ENCODE results near the gene KAT8.
"Not testable (repeated sequence)": the region's sequence is repeated elsewhere in the genome, so short reads cannot be mapped to it uniquely, and the experiment has no call there.

Gene KAT8

GRCh38 chr16:31132303-31132979, 15.0 kb downstream of the KAT8 start:
- no peak for DNase-seq

DNA sequence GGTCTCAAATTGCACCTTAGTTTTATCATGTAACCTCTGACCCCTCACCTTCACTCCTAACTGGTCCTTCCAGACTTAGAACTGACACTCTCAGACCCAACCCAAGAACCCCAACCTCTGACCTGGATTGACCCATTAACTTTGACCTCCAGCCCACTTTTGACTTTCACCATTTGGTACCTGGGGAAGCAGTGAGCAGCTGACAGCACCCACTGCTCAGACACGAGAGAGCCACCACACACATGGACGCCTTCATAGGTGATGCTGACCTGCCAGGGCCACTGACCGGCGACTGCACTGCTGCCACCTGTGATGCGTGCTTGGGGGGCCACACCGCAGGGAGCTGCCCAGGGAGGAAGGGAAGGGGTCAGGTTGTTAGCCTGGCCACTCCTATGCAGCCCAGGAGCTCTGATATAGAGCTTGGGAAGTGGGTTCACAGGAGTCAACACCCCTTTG, 15.6 kb downstream of the KAT8 start:
- DNase-seq: no peak

GRCh38 chr16:31134091-31134571, 16.7 kb downstream of the KAT8 start:
- no peak for DNase-seq

DNA sequence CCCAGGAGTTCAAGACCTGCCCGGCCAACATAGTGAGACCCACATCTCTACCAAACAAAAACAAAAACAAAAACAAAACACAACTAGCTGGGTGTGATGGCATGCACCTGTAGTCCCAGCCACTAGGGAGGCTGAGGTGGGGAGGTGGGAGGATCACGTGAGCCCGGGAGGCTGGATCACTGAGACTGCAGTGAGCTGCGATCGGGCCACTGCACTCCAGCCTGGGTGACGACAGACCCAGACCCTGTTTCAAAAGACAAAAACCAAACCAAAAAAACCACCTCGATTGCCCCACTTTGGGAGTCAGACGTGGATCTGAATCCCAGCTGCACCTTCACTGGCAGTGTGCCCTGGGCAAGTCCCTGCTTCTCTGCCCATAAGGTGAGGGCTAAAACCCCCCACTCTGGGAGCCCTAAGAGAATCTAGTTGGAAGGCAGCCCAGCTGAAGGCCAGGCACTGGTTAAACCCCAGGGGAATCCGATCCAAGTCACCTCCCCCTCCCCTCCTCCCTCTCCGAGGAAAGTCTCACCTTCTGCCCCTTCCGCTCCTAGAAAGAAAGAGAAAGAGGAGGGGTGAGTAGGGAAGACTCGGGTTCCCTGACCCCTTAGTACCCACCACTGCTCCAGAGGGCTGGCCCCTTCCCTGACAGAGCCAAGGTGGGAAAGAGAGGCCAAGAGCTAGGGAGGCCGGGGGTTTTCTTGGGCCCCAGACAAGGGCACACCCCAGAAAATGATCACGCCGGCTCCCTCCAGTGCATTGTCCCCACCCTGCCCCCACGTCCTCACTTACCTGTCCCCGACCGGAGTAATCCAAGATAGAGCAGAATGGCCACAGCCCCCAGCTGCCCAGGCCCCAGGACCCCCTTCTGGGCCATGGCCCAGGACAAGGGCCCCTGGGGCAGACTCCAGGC, 17.4 kb downstream of the KAT8 start:
- no peak for DNase-seq

DNA sequence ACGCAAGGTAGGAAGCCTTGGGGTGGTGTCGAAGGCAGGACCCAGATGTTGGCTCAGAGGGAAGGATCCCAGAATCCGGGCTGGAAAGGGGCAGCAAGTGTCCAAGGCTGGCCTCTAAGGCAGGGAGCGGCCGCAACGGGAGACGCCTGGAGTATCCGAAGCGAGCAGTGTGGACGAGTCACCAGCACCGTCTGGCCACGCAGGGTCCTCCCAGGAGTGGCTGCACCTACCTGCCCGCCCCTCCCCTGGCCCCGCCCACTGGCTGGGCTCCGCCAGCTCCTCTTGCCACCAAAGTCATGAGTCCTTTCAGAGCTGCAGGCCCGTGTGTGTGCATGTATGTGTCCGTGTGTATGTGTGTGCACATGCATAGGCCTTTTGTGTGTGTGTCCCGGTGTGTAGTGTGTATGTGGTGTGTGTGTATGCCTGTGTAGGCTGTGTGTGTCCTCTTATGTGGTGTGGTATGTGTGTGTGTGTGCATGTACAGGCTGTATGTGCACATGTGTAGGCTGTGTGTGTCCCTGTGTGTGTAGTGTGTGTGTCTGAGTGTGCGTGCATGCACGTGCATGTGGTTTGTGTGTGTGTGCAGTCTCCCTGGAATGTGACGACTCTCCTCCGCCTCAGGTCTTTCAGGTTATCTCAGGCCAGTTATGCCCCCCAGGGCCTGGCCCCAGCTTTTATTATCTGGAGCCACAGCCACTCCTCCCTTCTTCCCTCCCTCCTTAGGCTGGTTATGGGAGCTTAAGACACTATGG, 18.2 kb downstream of the KAT8 start, which contains the start of gene PRSS8:
Gene PRSS8 (minus strand): TSS at position 193 of the 752 bp plus-strand sequence. CDS start 229 bp downstream, outside the sequence.
- DNase-seq: no peak

GRCh38 chr16:31136287-31136662, 18.8 kb downstream of the KAT8 start:
- no peak for DNase-seq

GRCh38 chr16:31136822-31137499, 19.5 kb downstream of the KAT8 start:
- DNase-seq: not testable (repeated sequence)

DNA sequence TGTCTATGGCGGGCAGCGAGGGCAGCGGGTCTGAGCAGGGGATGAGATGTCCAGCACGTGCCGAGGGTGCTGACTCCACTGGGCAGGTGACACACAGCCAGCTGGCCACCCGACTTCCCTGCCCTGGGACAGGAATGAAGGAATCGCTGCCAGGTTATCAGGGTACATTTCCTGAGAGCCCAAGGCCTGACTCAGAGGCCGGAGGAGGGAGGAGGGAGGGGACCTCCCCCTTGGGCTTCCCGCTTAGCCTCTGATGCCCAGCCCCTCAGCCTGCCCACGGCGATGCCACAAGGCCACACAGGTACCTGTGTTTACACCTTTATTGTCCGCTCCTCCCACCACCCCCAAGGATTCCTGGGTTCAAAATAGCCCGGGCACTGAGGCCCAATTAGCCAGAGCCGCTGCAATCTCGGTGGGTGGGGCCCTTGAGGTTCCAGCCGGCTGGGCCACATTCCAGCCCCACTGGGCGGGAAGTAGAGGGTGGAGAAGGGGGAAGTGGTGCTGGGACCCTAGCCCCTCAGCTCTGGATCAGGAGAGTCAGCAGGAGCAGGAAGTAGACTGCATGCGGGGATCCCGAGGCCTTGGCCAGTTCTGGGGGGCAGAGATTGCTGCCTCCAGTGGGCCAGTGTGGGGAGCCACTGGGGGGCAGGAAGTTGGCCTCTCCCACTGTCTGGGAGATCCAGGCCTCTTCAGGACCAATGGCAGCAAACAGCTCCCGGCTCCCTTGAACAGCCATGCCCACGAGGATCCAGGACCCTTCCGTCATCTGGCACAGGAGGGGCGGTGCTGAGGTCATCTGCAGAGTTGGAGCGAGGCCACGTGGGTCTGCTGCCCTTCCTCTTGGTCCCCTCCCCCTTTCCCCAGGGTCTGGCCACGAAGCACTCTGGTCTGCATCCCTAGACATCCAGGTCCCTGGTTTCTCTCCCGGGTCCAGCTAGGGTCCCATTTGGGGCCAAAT, 21.4 kb downstream of the KAT8 start:
- peak; percentile 68 for DNase-seq

DNA sequence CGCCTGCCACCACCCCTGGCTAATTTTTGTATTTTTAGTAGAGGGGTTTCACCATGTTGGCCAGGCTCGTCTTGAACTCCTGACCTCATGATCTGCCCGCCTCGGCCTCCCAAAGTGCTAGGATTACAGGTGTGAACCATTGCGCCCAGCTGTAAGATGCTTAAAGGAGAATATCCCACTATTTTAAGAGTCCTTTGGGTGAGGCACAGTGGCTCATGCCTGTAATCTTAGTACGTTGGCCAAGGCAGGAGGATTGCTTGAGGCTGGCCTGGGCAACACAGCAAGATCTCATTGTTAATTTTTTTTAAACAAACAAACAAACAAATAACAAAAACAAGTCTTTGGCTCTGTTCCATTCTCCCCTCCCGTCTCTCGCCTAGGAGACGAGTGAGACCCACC, 23.6 kb downstream of the KAT8 start:
- not testable (repeated sequence) for DNase-seq

DNA sequence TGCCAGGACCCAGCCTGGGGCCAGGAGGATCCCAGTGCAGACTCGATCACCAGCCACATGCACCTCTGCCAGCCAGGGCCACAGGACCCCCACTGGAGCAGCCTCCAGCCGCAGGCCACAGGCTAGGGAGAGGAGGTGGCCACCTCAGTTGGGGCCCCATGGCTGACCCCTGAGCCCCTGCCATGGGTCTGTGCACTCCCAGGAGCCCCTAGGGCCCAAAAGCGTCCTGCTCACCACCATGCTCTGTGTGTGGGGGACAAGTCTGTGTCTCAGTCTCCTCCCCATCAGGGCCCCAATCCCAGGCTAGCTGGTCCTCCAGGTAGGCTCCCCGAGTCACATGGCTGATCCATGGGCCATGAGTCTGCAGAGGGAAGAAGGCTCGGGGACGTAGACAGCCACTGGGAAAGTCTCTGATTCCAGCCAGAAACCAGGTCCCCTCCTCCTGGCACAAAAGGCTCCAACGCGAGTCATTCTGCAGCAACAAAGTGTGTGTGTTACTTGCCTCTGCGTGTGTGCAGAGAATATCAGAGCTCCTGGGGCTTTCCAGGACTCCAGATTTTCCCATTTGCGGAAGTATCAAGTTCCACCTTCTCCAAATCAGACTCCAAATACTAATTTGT, 24.1 kb downstream of the KAT8 start:
- no peak for DNase-seq

DNA sequence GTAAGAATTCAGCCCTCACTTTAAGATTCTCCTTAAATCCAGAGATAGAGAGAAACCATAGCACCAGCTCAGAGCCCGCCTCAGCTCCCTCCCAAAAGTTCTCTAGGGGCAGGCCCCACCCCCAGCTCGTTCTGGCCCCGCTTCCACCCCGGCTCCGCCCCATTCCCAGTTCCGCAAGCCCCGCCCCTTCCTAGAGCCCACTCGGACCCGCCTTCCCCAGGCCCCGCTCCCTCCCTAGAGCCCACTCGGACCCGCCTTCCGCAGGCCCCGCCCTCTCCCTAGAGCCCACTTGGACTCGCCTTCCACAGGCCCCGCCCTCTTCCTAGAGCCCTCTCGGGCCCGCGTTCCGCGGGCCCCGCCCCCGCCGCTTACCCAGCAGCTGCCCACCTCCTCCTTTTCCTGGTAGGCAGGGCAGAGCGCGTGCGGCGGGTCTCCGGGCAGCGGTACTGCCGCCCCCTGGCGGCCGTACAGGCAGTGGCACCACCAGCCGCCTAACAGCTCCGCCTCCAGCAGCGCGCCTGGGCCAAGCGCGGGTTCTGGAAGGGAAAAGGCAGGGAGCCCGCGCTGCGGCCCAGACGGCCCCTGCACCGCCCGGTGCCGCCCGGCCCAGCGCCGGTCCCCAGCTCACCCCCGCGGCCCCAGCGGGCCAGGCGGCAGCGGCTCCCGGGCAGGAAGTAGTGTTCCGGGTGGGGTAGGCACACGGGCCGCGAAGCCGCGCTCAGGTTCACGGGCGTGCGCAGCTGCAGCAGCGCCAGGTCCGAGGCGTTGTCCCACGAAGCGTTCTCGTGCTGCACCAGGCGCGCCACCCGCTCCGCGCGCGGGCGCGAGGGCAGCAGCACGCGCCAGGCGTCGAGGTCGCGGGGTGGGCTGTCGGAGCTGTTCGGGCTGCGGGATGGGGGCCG, 24.9 kb downstream of the KAT8 start:
- DNase-seq: peak; percentile 98

DNA sequence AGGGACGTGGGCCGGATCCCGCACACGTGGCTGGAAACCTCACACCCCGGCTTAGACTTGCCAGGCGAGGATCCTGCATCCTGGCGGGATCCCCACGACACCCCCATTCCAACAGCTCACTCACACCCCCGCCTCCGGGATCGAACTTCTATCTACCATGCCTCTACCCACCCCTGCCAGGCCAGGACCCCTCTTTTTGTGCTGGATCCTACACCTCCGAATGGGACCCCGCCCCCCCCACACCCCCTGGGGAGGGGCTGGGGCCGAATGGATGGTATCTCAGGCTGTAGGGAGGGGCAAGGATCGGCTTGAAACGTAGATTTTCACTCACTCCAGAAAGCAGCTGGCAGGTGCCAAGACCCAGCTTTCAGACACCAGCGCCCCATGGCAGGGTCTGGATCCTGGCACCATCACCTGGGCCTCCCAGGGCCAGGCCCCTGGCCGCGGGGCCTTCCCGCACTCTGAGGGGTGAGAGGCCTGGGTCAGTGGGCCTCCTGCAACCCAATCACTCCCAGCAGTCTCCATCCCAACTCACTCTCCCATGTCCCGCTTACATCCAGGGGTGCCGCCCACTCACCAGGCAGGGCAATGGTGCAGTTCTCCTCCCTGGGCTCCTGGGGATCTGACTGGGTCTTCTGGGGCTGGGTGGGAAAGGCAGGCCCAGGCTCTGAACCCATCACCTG, 25.7 kb downstream of the KAT8 start:
- no peak for DNase-seq

GRCh38 chr16:31143694-31144148, 26.3 kb downstream of the KAT8 start:
- no peak for DNase-seq

GRCh38 chr16:31144418-31144817, 27.0 kb downstream of the KAT8 start:
- DNase-seq: peak; percentile 18

DNA sequence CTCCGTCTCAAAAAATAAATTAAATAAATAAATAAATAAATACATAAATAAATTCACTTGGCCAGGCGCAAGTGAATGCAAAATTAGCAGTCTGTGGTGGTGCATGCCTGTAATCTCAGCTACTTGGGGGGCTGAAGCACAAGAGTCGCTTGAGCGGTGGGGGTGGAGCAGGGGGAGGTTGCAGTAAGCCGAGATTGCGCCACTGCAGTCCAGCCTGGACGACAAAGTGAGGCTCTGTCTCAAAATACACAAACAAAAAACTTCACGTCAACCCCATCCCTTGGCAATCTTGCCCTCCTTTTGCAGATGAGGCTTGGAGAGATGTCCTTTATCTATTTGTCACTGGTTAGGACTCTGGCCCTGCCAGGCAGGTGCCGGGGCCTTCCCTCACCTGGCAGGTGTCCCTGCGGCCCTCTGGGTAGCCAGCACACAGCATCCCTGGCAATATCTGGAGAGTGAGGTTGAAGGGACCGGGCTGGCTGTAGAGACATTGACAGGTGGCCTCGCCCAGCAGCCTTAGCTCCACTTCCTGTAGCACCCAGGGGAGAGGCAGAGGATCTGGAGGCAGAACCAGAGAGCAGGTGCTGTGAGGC, 28.0 kb downstream of the KAT8 start:
- DNase-seq: no peak

- DNase-seq: no peak
Measured at GRCh38 chr16:31147574-31147973, 30.1 kb downstream of the KAT8 start.

- DNase-seq: no peak
Measured at GRCh38 chr16:31148281-31148728, 30.8 kb downstream of the KAT8 start.

DNA sequence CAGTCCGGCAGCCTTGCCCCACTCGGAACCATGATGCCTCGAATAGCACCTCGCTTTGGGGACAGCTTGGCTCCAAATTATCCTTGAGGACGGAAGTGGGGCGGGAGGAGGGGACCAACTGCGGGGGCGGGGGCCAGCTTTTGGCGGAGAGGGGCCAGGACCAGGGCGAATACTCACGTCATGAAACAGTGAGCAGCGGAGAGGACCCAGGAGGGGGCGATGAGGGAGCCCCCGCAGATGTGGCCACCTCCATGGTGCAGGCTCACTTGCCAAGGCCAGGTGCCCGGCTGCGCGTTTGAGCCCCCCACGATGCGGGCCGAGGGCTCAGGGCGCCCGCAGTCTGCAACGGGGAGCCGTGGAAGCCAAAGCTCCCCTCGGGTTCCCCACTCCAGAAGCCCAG, 31.4 kb downstream of the KAT8 start:
- no peak for DNase-seq

Data from fibroblast of skin of back (primary cell).